ENCODE measurements around the gene SLC6A1.
A peak's percentile ranks its signal among the peaks of the same experiment; 100 is the strongest.

Gene SLC6A1

GRCh38 chr3:10956986-10957385 lies 35.6 kb upstream of the SLC6A1 start:
- H3K4me3 ChIP-seq (ENCODE audit: control insufficient read depth, low read depth, low read length): no peak overlapping the region
- no peak for TF ChIP-seq CTCF (conservative IDR thresholded peaks at IDR 0.05; ENCODE audit: control insufficient read depth, insufficient read depth, low read depth, low read length)
- DNase-seq (ENCODE audit: low read depth): no peak

- no peak for TF ChIP-seq CTCF (conservative IDR thresholded peaks at IDR 0.05; ENCODE audit: control insufficient read depth, insufficient read depth, low read depth, low read length)
- DNase-seq (ENCODE audit: low read depth): no peak
- H3K4me3 ChIP-seq (ENCODE audit: control insufficient read depth, low read depth, low read length): no peak overlapping the region
These were observed 34.4 kb upstream of the SLC6A1 start for GRCh38 chr3:10957976-10958749.

- no peak overlapping the region for H3K4me3 ChIP-seq (ENCODE audit: control insufficient read depth, low read depth, low read length)
- TF ChIP-seq CTCF (conservative IDR thresholded peaks at IDR 0.05; ENCODE audit: control insufficient read depth, insufficient read depth, low read depth, low read length): no peak
- no peak for DNase-seq (ENCODE audit: low read depth)
These were observed 32.3 kb upstream of the SLC6A1 start for GRCh38 chr3:10960255-10960654.

GRCh38 chr3:10961921-10962320 lies 30.6 kb upstream of the SLC6A1 start:
- TF ChIP-seq CTCF (conservative IDR thresholded peaks at IDR 0.05; ENCODE audit: control insufficient read depth, insufficient read depth, low read depth, low read length): no peak
- no peak for DNase-seq (ENCODE audit: low read depth)
- no peak overlapping the region for H3K4me3 ChIP-seq (ENCODE audit: control insufficient read depth, low read depth, low read length)

- no peak for TF ChIP-seq CTCF (conservative IDR thresholded peaks at IDR 0.05; ENCODE audit: control insufficient read depth, insufficient read depth, low read depth, low read length)
- H3K4me3 ChIP-seq (ENCODE audit: control insufficient read depth, low read depth, low read length): no peak overlapping the region
- DNase-seq (ENCODE audit: low read depth): no peak
These were observed 30.0 kb upstream of the SLC6A1 start for GRCh38 chr3:10962481-10963036.

- peak; percentile 8 for DNase-seq (ENCODE audit: low read depth)
- no peak overlapping the region for H3K4me3 ChIP-seq (ENCODE audit: control insufficient read depth, low read depth, low read length)
- no peak for TF ChIP-seq CTCF (conservative IDR thresholded peaks at IDR 0.05; ENCODE audit: control insufficient read depth, insufficient read depth, low read depth, low read length)
These were observed 27.9 kb upstream of the SLC6A1 start for GRCh38 chr3:10964537-10965167.

Data from fibroblast of mammary gland (primary cell).